K562 (cell line): ENCODE data around the gene PRR15L. TPM values are rescaled to one million over a fixed set of nuclear protein-coding genes. Genes with fewer than 3 reads are reported as not detected.

Experiments used
- ARHGAP35 ChIP-seq: fragments of 450-650 bp; IDR thresholded peaks from 2 replicates; pipeline ENCODE4 v1.6.1; 2018; ENCODE audit not compliant: partially characterized antibody
- CEBPG ChIP-seq, 3 experiments: fragments of 200-800 bp in 1 of 3; sonication (Bioruptor generic) in 1 of 3; sonication (generic) in 1 of 3; formaldehyde crosslinking in 1 of 3; IDR thresholded peaks in 2 of 3; conservative IDR thresholded peaks in 1 of 3; 2 replicates each; pipeline versions ENCODE4 v1.6.1 to v1.8.0; 2016 to 2022; ENCODE audit warnings: missing compliant biosample characterization in 2 of 3, missing genetic modification characterization in 2 of 3, mild to moderate bottlenecking in 1 of 3, missing genetic modification reagents in 1 of 3
- COPS2 ChIP-seq: fragments of 450-650 bp; conservative IDR thresholded peaks from 2 replicates; pipeline ENCODE4 v1.6.1; 2016; ENCODE audit warnings: mild to moderate bottlenecking, moderate library complexity
- NR2C1 ChIP-seq, 2 experiments: fragments of 450-650 bp; IDR thresholded peaks; 2 replicates each; pipeline ENCODE4 v1.6.1; 2017; ENCODE audit warnings: mild to moderate bottlenecking in 2 of 2, antibody characterized with exemption in 1 of 2, inconsistent platforms in 1 of 2, missing compliant biosample characterization in 1 of 2, missing genetic modification characterization in 1 of 2
- RCOR1 ChIP-seq, 2 experiments: IDR thresholded peaks; 2 replicates each; pipeline ENCODE4 v1.6.1; 2012; ENCODE audit warnings: low read depth in 2 of 2, low read length in 2 of 2, borderline replicate concordance in 1 of 2, improper control_type of control experiment in 1 of 2
- TEAD1 ChIP-seq, 2 experiments: fragments of 450-650 bp in 1 of 2; sonication (generic) in 1 of 2; formaldehyde crosslinking; IDR thresholded peaks; 2 replicates each; pipeline versions ENCODE4 v1.4.0 to v1.8.0; 2020 to 2022; ENCODE audit warnings: mild to moderate bottlenecking in 2 of 2, missing genetic modification reagents in 1 of 2
- ZNF407 ChIP-seq: fragments of 450-650 bp; IDR thresholded peaks from 2 replicates; pipeline ENCODE4 v1.6.1; 2016; ENCODE audit warnings: low read depth
- ZNF512 ChIP-seq: IDR thresholded peaks from 2 replicates; pipeline ENCODE4 v1.6.1; 2016; ENCODE audit warnings: missing genetic modification characterization, missing compliant biosample characterization
- polyA plus RNA-seq, 8 experiments: library from polyadenylated mRNA; depleted of rRNA in 4 of 8; stranded (reverse) in 5 of 8; unstranded in 3 of 8; fragments of >200 nt; fragmentation: Nextera tagmentation in 2 of 8; fragmentation: Illumina TruSeq in 1 of 8; extraction: Ambion mirVana in 2 of 8; extraction: Trizol in 1 of 8; gene quantifications; 2 replicates each; pipeline versions ENCODE4 v1.2.1 to v1.2.3, GENCODE V29; 2011 to 2014; ENCODE audit warnings: inconsistent platforms in 1 of 8, missing spikeins in 1 of 8
- total RNA-seq, 7 experiments: library from RNA; depleted of rRNA in 6 of 7; stranded (reverse); fragments of >200 nt in 6 of 7; fragmentation: Illumina TruSeq in 2 of 7; extraction: Trizol in 2 of 7; gene quantifications; 2 replicates each; pipeline versions ENCODE4 v1.2.1 to v1.2.3, GENCODE V29; 2011 to 2021; ENCODE audit warnings: low replicate concordance in 1 of 7
- TF ChIP-seq, protein P1 (sequence below): sonication (generic); formaldehyde crosslinking; IDR thresholded peaks from 2 replicates; pipeline ENCODE4 v1.8.0; 2023; ENCODE audit warnings: missing genetic modification reagents, mild to moderate bottlenecking, borderline replicate concordance

Gene PRR15L
- total and polyA plus RNA-seq, 9 of the 15 experiments (the other 6 are each of a cell fraction or from before 2014, with no cell fraction given): 0.03 TPM; not detected in 8

- peak; percentile 79; the same call in 1 of the 2 replicates for TF ChIP-seq ZNF407
- TF ChIP-seq ZNF512 (tag): no peak
- TF ChIP-seq RCOR1 (IDR thresholded peaks at IDR 0.05; ENCODE audit: borderline replicate concordance in 1 of 2, low read depth in 2 of 2, low read length in 2 of 2): peak; percentile 50 to 55; a peak in 3 of 4 replicates
- TF ChIP-seq ARHGAP35: no peak
- no peak for TF ChIP-seq COPS2
- TF ChIP-seq TEAD1 (CRISPR knock-in tag; IDR thresholded peaks at IDR 0.05): peak in 1 of 2 experiments; percentile 85; a peak in 2 of 4 replicates
- TF ChIP-seq NR2C1 (IDR thresholded peaks at IDR 0.05): no peak
- 0 out of 2 replicates have a peak, but pooled peaks have one; percentile 48 for TF ChIP-seq NR2C1 (tag; IDR thresholded peaks at IDR 0.05)
- peak; percentile 63; the same call in 1 of the 2 replicates for TF ChIP-seq CEBPG (CRISPR knock-in tag; IDR thresholded peaks at IDR 0.05)
- peak; percentile 14 to 53; a peak in 2 of 4 replicates for TF ChIP-seq CEBPG (tag; conservative IDR thresholded peaks at IDR 0.05 in 1 of 2, IDR thresholded peaks at IDR 0.05 in 1 of 2)
- TF ChIP-seq, protein P1, sequence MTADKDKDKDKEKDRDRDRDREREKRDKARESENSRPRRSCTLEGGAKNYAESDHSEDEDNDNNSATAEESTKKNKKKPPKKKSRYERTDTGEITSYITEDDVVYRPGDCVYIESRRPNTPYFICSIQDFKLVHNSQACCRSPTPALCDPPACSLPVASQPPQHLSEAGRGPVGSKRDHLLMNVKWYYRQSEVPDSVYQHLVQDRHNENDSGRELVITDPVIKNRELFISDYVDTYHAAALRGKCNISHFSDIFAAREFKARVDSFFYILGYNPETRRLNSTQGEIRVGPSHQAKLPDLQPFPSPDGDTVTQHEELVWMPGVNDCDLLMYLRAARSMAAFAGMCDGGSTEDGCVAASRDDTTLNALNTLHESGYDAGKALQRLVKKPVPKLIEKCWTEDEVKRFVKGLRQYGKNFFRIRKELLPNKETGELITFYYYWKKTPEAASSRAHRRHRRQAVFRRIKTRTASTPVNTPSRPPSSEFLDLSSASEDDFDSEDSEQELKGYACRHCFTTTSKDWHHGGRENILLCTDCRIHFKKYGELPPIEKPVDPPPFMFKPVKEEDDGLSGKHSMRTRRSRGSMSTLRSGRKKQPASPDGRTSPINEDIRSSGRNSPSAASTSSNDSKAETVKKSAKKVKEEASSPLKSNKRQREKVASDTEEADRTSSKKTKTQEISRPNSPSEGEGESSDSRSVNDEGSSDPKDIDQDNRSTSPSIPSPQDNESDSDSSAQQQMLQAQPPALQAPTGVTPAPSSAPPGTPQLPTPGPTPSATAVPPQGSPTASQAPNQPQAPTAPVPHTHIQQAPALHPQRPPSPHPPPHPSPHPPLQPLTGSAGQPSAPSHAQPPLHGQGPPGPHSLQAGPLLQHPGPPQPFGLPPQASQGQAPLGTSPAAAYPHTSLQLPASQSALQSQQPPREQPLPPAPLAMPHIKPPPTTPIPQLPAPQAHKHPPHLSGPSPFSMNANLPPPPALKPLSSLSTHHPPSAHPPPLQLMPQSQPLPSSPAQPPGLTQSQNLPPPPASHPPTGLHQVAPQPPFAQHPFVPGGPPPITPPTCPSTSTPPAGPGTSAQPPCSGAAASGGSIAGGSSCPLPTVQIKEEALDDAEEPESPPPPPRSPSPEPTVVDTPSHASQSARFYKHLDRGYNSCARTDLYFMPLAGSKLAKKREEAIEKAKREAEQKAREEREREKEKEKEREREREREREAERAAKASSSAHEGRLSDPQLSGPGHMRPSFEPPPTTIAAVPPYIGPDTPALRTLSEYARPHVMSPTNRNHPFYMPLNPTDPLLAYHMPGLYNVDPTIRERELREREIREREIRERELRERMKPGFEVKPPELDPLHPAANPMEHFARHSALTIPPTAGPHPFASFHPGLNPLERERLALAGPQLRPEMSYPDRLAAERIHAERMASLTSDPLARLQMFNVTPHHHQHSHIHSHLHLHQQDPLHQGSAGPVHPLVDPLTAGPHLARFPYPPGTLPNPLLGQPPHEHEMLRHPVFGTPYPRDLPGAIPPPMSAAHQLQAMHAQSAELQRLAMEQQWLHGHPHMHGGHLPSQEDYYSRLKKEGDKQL (CRISPR knock-in tag): 0 out of 2 replicates have a peak, but pooled peaks have one; percentile 64
Measured at GRCh38 chr17:47970725-47971499, 13.2 kb upstream of the PRR15L start, which contains the start of gene CDK5RAP3 (continued).
